ENCODE measurements around the gene PYHIN1.
"Not testable (repeated sequence)": the region's sequence is repeated elsewhere in the genome, so short reads cannot be mapped to it uniquely, and the experiment has no call there.

PYHIN1 gene

GRCh38 chr1:158978730-158979129, 47.4 kb downstream of the PYHIN1 start:
- in situ Hi-C loops (cut with HindIII; ENCODE audit: low sequenced_read_pairs): no loop called here

GRCh38 chr1:158979229-158979628, 47.9 kb downstream of the PYHIN1 start:
- in situ Hi-C loops (cut with HindIII; ENCODE audit: low sequenced_read_pairs): no loop called here

- in situ Hi-C loops (cut with HindIII; ENCODE audit: low sequenced_read_pairs): no loop called here
Observed at GRCh38 chr1:158983235-158983634, 51.9 kb downstream of the PYHIN1 start.

DNA sequence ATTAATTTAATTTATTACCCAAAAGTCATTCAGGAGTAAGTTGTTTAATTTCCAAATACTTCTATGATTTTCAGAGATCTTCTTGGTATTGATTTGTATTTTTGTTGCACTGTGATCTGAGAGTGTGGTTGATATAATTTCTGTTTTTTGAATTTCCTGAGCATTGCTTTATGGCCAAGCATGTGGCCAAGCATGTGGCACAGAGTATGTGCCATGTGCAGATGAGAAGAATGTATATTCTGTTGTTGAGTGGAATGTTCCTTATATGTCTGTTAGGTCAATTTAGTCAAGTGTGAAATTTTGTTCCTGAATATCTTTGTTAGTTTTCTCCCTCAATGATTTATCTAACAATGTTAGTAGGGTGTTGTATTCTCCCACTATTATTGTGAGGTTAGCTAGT, 53.0 kb downstream of the PYHIN1 start:
- in situ Hi-C loops (cut with HindIII; ENCODE audit: low sequenced_read_pairs): no loop called here

DNA sequence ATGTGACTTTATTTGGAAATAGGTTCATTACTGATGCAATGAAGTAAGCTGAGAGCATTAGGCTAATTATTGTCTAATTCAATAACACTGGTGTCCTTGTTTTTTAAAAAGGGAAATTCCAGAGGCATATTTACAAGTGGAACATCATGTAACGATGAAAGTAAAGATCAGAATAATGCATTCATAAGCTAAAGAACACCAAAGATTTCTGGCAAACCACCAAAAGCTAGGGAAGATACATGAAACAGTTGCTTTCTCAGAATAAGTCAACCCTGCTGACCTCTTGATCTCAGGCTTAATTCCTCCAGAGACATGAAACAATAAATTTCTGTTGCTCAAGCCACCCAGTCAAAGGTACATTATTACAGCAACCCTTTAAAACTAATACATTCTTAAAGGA, 58.1 kb downstream of the PYHIN1 start:
- in situ Hi-C loops (cut with HindIII; ENCODE audit: low sequenced_read_pairs): no loop called here

GRCh38 chr1:158992787-158993312, 61.5 kb downstream of the PYHIN1 start:
- in situ Hi-C loops (cut with HindIII; ENCODE audit: low sequenced_read_pairs): no loop called here

- in situ Hi-C loops (cut with HindIII; ENCODE audit: low sequenced_read_pairs): no loop called here
Observed at GRCh38 chr1:158996998-158997397, 65.6 kb downstream of the PYHIN1 start.

DNA sequence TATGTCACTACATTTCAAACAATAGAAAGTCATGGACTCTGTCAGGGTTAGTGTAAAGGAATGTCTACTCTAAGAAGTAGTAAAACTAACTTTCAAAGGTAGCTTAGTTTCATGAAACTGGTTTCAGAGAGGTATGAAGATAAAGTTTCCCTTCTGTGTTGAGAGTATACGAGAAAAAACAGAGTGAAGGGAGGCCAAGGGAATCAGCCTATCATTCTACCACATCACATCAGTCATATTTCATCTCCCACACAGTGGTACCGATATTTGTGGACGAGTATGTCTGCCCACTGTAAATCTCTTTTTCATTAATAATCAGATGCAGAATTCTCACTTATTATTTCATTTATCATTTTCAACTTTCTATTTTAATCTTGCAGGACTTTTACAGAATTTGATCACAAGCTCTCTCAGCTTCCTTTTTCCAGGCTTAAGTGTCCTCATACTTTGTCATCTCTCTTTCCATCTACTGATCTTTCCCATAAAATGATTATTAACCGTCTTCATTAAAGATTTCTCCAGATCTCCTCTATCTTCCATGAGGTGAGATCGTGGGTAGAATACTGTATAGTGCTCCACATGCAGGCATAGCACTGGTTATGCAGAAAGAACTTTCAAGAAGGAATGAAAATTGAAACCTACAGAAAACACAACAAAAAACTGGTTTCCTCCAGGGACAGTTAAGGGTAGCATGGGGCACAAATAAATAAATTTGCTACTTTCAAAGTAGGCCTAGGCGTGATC, 66.9 kb downstream of the PYHIN1 start:
- in situ Hi-C loops (cut with HindIII; ENCODE audit: low sequenced_read_pairs): no loop called here

DNA sequence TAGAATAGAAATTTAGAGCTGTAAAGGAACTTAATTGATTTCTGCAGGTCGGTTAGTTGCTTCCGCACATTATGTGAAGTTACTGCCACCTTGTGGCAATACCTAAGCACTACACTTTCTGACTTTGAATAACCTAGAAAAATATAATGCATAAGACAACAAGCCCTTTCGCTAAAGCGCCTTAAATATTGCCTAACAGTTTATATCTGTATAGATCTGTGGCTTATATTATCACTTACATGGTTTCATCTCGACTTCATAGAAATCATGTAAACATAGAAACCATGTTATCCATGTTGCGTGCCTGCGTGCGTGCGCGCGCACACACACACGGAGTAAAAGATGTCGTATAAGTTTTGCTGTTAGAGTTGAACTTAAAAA, 67.4 kb downstream of the PYHIN1 start:
- in situ Hi-C loops (cut with HindIII; ENCODE audit: low sequenced_read_pairs): no loop called here

GRCh38 chr1:158999316-159000069, 68.1 kb downstream of the PYHIN1 start:
- in situ Hi-C loops (cut with HindIII; ENCODE audit: low sequenced_read_pairs): no loop called here

- in situ Hi-C loops (cut with HindIII; ENCODE audit: low sequenced_read_pairs): no loop called here
Observed at GRCh38 chr1:159000070-159000409, 68.7 kb downstream of the PYHIN1 start.

- in situ Hi-C loops (cut with HindIII; ENCODE audit: low sequenced_read_pairs): no loop called here
Observed at GRCh38 chr1:159000625-159001024, 69.3 kb downstream of the PYHIN1 start.

DNA sequence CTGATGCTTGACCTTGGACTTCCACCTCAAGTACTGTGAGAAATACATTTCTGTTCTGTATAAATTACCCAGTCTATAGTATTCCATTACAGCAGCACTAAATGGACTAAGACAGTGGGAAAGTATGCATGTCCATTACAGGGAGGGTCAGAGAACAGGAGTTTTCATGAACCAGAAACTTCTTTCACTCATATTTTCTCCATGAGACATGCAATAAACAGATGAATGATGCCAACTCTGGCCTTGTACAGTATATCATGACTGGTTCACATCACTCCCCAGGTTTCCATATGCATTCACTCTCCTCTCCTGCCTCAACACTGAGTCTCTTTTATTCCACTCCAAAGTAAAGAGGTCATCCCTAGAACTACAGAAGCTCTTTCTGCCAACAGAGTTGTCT, 73.8 kb downstream of the PYHIN1 start:
- in situ Hi-C loops (cut with HindIII; ENCODE audit: low sequenced_read_pairs): no loop called here

- in situ Hi-C loops (cut with HindIII; ENCODE audit: low sequenced_read_pairs): no loop called here
Observed at GRCh38 chr1:159005676-159006075, 74.3 kb downstream of the PYHIN1 start.

- in situ Hi-C loops (cut with HindIII; ENCODE audit: low sequenced_read_pairs): not testable (repeated sequence)
Observed at GRCh38 chr1:159006210-159006807, 75.0 kb downstream of the PYHIN1 start.

GRCh38 chr1:159007726-159008125, 76.4 kb downstream of the PYHIN1 start:
- in situ Hi-C loops (cut with HindIII; ENCODE audit: low sequenced_read_pairs): no loop called here

DNA sequence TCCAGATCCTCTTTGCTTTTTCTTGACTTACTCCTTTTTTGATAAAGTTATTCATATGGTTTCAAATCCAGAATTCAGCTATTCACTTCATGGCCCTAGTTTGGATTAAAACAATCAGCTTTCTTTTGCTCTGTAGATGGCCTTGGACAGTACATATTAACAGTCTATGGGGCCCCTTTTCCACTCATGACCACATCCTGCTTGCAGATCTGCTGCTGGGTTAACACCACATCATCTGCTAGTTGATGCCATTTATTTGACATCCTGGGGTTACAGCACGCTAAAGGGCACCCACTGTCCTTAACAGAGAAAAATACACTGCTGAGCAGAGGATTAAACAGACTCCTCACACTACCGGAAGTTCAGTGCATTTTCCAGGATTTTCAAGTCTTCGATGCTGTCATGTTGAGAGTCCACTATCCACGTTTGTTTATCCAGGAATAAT, 77.4 kb downstream of the PYHIN1 start:
- in situ Hi-C loops (cut with HindIII; ENCODE audit: low sequenced_read_pairs): no loop called here

DNA sequence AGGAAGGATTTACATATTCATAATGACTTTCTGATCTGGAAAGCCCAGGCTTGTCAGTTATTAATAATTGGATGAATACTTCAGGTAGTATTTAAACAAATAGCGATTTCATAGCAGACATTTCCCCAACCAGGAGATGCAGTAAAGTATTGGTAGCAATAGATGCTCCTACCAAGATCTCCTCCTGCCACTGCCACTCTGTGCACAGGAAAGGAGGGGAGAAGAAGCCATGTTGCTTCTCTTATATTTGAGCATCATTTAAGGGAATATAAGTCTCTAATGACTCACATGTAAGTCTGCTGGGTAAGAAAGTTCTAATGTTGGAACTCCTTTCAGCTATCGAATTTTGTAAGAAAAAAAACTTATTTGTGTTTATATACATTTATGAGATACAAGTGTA, 77.9 kb downstream of the PYHIN1 start:
- in situ Hi-C loops (cut with HindIII; ENCODE audit: low sequenced_read_pairs): no loop called here

- in situ Hi-C loops (cut with HindIII; ENCODE audit: low sequenced_read_pairs): no loop called here
Observed at GRCh38 chr1:159009704-159010361, 78.5 kb downstream of the PYHIN1 start, which contains the start of gene IFI16. Gene IFI16 (plus strand): TSS chr1:159009907. CDS start chr1:159014681, 4,774 bp downstream.

DNA sequence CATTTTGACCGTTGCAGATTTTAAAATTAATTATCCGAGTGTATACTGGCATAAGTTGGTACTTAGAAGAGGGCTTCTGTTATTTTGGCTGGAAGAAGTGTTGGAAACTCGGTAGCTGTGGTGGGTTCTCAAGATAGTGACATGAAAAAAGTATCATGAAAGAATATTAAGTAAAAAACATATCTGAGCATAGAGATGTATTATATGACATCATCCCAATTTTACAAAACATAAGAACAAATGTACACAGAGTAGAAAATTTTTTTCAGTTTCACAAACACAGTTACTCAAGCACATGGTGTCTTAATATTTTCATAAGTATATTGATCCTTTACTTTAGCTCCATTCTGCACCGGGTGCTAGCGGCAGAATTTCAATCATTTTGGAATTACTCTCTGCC, 79.0 kb downstream of the PYHIN1 start:
- in situ Hi-C loops (cut with HindIII; ENCODE audit: low sequenced_read_pairs): no loop called here

- in situ Hi-C loops (cut with HindIII; ENCODE audit: low sequenced_read_pairs): not testable (repeated sequence)
Observed at GRCh38 chr1:159011001-159011400, 79.6 kb downstream of the PYHIN1 start.

Data from DLD1 (cell line).